Stimulated activated naive CD8-positive, alpha-beta T cell treated with anti-CD3 and anti-CD28 coated beads, Interleukin-15, Interleukin-2, amounts not matched to agents 100 U/mL and 50 U/mL, for 24 hours (primary cell): ENCODE results near the gene SCNN1G.
"Not testable (repeated sequence)": the region's sequence is repeated elsewhere in the genome, so short reads cannot be mapped to it uniquely, and the experiment has no call there.

Source experiments
- ATAC-seq: fragments of 150-1000 bp; cut with Tn5 transposase; one replicate; pipeline ENCODE4 v1.10.0; 2021
- DNase-seq: peaks from one replicate; pipeline ENCODE4 v3.0.0; 2021

Gene SCNN1G

GRCh38 chr16:23253650-23254049 is 71.1 kb downstream of the SCNN1G start:
- not testable (repeated sequence) for DNase-seq, ATAC-seq

- DNase-seq (no peak), ATAC-seq (peak; percentile 14)
Observed at GRCh38 chr16:23254338-23254737, 71.8 kb downstream of the SCNN1G start.

DNA sequence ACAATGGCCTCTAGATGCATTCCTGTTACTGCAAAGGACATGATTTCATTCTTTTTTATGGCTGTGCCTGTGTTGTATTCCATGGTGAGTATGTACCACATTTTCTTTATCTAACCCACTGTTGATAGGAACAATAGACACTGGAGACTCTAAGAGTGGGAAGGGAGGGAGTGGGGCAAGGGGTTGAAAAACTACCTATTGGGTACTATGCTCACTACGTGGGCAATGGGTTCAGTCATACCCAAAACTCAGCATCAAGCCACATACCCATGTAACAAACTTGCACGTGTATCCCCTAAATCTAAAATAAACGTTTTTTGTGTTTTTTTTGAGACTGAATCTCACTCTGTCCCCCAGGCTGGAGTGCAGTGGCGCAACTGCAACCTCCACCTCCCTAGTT is 72.5 kb downstream of the SCNN1G start:
- ATAC-seq, result no peak

GRCh38 chr16:23256440-23256839 is 73.9 kb downstream of the SCNN1G start:
- no peak for ATAC-seq
- no peak for DNase-seq

More for the DNA sequence above, 72.5 kb downstream of the SCNN1G start:
- no peak for DNase-seq

GRCh38 chr16:23257682-23258081 is 75.1 kb downstream of the SCNN1G start:
- DNase-seq (no peak), ATAC-seq (no peak)

DNA sequence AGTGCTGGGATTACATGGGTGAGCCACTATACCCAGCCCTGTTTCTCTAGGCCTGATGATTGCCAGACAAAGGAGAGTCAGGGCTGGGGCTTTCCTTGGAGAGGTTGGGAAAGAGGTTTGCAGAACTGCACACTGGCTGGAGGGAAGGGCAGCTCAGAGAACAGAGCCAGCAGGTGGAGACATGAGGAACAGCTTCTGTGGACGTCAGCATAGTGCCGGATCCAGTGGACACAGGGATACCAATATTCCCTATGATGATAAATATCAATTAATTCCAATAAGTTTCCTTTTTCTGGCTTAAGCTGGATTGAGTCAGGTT is 76.3 kb downstream of the SCNN1G start:
- no peak for DNase-seq
- no peak for ATAC-seq
